Cardiac septum (tissue), 1 donor: ENCODE measurements around the gene GPR68. TPM values are rescaled to one million over a fixed set of nuclear protein-coding genes. Genes with fewer than 3 reads are reported as not detected.
"Not testable (repeated sequence)": the region's sequence is repeated elsewhere in the genome, so short reads cannot be mapped to it uniquely, and the experiment has no call there.

Source experiments
- DNase-seq: peaks from one replicate; pipeline ENCODE4 v3.0.0-alpha.2; 2020; ENCODE audit warnings: low spot score
- intact Hi-C: fragments of 100-400 bp; cut with DNase I; formaldehyde crosslinking; loops from one replicate; pipeline ENCODE4 v1.14.0; 2022
- total RNA-seq: library from RNA; stranded (reverse); fragmentation: NEBNext Ultra II Directional; extraction: Animal tissue kit (Norgen Biotek cat#: 25700); gene quantifications from one replicate; pipeline ENCODE4 v1.2.1, GENCODE V29; 2021
- donor health status: DM: no; HTN: no; CAD: no.

The GPR68 gene
- total RNA-seq, 1 donor from 2014 or later: 3.4 TPM

- intact Hi-C loops: no loop called here
- no peak for DNase-seq
Observed at GRCh38 chr14:91233936-91234790, 10.3 kb downstream of the GPR68 start.

- DNase-seq: no peak
- intact Hi-C loops: no loop called here
Observed at GRCh38 chr14:91232603-91233002, 11.9 kb downstream of the GPR68 start.

GRCh38 chr14:91232052-91232451 lies 12.5 kb downstream of the GPR68 start:
- no peak for DNase-seq
- intact Hi-C loops: no loop called here

GRCh38 chr14:91231446-91231845 lies 13.1 kb downstream of the GPR68 start:
- DNase-seq: no peak
- intact Hi-C loops: no loop called here

- intact Hi-C loops: no loop called here
- no peak for DNase-seq
Observed at GRCh38 chr14:91230397-91231035, 14.0 kb downstream of the GPR68 start.

- intact Hi-C loops: no loop called here
- DNase-seq: no peak
Observed at GRCh38 chr14:91229743-91230200, 14.7 kb downstream of the GPR68 start.

- intact Hi-C loops: no loop called here
- DNase-seq: no peak
Observed at GRCh38 chr14:91229005-91229382, 15.5 kb downstream of the GPR68 start.

GRCh38 chr14:91228112-91229004 lies 16.1 kb downstream of the GPR68 start:
- DNase-seq: no peak
- intact Hi-C loops: no loop called here

- intact Hi-C loops: no loop called here
- DNase-seq: no peak
Observed at GRCh38 chr14:91227183-91227628, 17.3 kb downstream of the GPR68 start.

- DNase-seq, intact Hi-C loops: not testable (repeated sequence)
Observed at GRCh38 chr14:91226360-91226759, 18.1 kb downstream of the GPR68 start.

GRCh38 chr14:91225025-91225424 lies 19.5 kb downstream of the GPR68 start:
- intact Hi-C loops: no loop called here
- no peak for DNase-seq

GRCh38 chr14:91223028-91223783 lies 21.3 kb downstream of the GPR68 start:
- intact Hi-C loops: no loop called here
- no peak for DNase-seq

GRCh38 chr14:91221270-91221669 lies 23.2 kb downstream of the GPR68 start:
- intact Hi-C loops: no loop called here
- DNase-seq: no peak

GRCh38 chr14:91220581-91221000 lies 23.9 kb downstream of the GPR68 start:
- intact Hi-C loops: no loop called here
- DNase-seq: no peak

- intact Hi-C loops: no loop called here
- DNase-seq: no peak
Observed at GRCh38 chr14:91219517-91220389, 24.8 kb downstream of the GPR68 start.

GRCh38 chr14:91218014-91218413 lies 26.5 kb downstream of the GPR68 start:
- intact Hi-C loops: no loop called here
- DNase-seq: no peak

- no peak for DNase-seq
- intact Hi-C loops: no loop called here
Observed at GRCh38 chr14:91216731-91217226, 27.7 kb downstream of the GPR68 start.

- intact Hi-C loops: no loop called here
- no peak for DNase-seq
Observed at GRCh38 chr14:91215381-91215780, 29.1 kb downstream of the GPR68 start.
